ENCODE data around the gene SLC25A4.

The SLC25A4 gene

DNA sequence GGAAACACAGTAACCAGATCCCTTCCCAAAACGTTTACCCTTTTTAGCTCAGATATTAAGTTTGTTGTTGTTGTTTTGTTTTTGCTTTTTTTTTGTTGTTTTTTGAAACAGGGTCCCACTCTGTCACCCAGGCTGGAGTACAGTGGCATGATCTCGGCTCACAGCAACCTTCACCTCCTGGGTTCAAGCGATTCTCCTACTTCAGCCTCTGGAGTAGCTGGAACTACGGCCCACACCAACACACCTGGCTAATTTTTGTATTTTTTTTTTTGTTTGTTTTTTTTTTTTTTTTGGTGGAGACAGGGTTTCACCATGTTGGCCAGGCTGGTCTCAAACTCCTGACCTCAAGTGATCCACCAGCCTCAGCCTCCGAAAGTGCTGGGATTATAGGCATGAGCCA, 23.6 kb upstream of the SLC25A4 start:
- in situ Hi-C loops (cut with MboI; ENCODE audit: low sequenced_read_pairs): loop anchor here (25.0 kb wide), 1 partner anchor 357 kb away; no protein-coding TSS in a partner anchor

DNA sequence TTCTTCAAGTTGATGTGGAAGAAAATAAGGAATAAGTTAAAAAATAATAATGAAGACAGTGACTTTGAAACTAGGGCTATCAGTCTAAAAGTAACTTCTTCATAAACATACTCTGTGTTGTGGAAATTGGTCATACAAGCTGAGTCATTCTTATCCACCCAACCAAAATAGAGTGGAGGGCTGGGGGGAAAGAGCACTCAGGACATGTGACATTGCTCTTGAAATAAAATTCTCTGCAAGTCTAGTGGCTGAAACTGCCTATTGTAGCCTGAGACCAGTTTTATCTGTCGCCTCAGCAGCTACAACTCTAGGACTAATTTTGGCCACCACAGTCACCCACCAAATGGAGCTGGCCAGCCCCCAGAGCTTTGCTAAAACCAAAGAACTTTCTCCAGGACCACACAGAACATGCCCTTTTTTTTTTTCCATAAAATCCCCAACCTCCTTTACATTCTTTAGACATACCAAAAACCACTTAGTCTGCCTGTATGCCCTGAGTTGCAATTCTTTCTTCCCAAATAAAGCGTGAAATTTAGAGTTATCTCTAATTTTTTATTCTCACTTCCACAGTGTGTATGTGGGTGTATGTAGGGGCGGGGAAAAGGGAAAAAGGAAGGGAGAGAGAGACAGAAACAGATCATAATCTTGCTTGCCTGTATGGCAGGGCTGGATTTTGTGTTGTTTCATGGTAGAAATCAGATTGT, 23.0 kb upstream of the SLC25A4 start:
- in situ Hi-C loops (cut with MboI; ENCODE audit: low sequenced_read_pairs): loop anchor here (25.0 kb wide), 1 partner anchor 358 kb away; no protein-coding TSS in a partner anchor

DNA sequence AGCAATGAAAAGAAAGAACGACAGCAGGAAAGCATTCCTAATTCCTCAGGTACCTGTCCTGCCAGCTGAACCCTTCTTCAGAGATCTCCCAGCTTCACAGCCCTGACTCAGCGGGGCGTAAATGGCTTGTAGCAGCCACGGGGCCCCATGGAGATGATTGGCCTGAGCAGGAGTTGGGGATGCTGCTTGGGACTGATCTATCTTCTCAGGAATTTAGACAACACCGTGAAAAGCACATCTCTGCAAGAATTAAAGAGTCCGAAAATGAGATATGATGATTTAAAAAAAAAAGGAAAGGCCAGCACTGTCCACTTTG, 22.5 kb upstream of the SLC25A4 start:
- in situ Hi-C loops (cut with MboI; ENCODE audit: low sequenced_read_pairs): loop anchor here (25.0 kb wide), 1 partner anchor 358 kb away; no protein-coding TSS in a partner anchor

DNA sequence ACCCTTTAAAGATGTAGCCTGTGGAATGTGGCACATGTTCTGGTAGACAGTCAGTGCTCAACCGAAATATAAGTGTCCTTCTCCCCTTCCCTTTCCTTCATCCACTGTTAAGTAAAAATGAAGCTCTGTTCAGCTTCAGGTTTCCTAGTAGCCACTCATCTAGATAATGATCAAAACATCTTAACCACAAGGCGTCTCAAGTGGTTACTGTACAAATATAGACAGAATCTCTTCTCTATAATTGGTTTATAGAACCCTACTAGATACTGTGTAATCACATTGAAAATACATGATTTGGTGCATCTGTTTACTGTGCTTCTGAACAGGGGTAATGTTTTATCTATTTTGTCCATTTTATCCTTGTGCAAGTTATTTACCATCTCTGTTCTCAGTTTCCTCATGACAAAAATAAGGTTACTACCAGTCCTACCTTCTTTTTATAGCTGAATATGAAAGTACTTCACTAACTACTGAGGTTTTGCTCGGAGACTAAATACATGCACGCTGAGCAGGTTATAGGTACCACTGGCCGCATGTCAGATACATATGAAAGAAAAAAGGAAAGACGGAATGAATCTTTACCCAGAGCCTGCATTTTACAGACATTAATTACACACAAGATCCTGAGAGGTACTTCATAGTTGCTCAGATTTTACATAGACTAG, 20.3 kb upstream of the SLC25A4 start:
- in situ Hi-C loops (cut with MboI; ENCODE audit: low sequenced_read_pairs): loop anchor here (25.0 kb wide), 1 partner anchor 361 kb away; no protein-coding TSS in a partner anchor

DNA sequence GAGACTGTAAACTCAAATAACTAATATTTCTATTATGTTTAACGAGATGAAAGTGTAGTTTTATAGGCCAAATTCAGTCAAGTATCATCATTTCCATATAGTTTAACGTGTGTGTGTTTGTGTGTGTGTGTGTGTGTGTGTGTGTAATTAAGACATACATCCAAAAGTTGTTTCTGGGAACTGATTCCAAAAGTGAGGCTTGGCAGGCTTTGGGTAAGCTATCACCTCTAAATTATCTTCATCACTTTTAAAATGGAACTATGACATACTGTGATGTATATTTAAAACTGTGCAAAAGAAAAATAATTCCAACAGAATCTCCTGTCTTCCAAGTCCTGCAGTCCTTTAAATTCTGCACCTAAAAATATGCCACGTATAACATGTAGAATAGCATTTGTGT, 19.1 kb upstream of the SLC25A4 start:
- in situ Hi-C loops (cut with MboI; ENCODE audit: low sequenced_read_pairs): loop anchor here (25.0 kb wide), 1 partner anchor 362 kb away; no protein-coding TSS in a partner anchor

DNA sequence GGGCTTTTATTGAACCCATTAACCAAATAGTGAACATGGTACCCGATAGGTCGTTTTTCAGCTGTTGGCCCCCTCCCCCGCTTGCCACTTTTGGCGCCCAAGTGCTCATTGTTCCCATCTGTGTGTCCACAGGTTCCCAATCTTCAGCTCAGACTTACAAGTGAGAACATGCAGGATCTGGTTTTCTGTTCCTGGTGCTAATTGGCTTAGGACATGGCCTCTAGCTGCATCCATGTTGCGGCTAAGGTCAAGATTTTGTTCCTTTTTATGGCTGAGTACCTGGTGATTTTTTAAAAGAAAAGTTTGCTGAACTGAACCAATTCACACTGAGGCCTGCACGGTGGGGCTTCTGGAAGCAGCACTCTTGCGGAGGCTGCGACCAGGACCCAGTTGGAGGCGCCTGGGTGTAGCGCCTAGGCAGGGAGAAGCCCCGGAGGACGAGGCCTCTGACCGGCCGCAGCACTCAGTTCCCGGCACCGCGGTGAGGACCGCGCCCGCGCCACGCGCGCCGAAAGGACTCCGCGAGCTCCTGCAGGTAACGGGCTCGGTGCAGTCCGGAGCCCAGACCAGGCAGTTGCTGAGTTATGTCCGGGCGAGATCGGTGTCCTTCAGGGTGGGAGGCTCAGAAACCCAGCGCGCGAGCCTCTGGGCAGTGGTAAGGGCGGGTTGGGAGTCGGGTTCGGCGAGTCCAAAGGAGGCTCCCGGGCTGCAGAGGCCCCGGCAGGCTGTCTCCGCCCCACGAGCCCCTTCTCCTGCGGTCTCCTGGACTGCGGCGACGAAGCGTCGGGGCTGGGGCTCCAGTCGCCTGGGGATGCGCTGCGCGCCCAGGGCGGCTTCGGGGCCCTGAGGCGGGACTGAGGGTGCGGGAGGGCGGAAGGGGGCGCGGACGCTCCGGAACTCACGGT, 15.8 kb upstream of the SLC25A4 start:
- in situ Hi-C loops (cut with MboI; ENCODE audit: low sequenced_read_pairs): loop anchor here (25.0 kb wide), 1 partner anchor 90 kb away; no protein-coding TSS in a partner anchor

DNA sequence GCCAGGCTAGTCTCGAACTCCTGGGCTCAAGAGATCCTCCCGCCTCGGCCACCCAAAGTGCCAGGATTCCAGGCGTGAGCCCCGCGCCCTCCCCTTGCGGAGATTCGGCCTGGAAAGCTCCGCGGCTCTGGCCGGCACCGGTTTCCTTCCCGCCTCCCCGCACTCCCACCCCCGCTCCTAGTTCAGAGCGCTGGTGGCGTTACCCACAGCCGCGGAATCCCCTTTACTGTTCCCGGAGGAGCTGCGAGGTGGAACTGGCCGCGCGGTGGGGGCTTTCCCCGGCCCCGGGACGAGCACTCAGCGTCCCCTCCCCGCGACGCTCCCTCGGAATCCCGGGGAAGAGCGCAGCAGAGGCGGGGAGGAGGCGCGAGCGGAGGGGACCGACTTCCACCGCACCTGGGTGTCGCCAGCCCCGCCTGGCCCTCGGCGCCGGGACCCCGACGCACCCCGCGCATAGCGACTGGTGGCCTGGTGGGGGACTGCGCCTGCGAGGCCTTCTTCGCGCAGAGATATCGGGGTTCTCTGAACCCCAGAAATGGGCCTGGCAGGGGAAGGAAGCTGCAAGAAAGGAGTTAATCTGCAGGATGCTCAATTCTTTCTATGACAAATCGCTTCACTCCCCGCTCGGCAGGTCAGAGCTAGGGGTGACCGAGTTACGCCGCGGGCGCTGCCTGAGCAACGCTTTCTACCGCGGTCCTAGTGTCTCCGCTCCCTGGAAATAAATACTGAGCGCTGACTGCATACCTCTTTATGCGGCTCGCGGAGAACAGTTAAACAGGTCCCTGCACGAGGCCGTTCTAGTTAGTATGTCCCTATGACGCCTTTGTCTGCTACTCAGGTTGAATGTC, 14.6 kb upstream of the SLC25A4 start:
- in situ Hi-C loops (cut with MboI; ENCODE audit: low sequenced_read_pairs): loop anchor here (25.0 kb wide), 1 partner anchor 91 kb away; no protein-coding TSS in a partner anchor

DNA sequence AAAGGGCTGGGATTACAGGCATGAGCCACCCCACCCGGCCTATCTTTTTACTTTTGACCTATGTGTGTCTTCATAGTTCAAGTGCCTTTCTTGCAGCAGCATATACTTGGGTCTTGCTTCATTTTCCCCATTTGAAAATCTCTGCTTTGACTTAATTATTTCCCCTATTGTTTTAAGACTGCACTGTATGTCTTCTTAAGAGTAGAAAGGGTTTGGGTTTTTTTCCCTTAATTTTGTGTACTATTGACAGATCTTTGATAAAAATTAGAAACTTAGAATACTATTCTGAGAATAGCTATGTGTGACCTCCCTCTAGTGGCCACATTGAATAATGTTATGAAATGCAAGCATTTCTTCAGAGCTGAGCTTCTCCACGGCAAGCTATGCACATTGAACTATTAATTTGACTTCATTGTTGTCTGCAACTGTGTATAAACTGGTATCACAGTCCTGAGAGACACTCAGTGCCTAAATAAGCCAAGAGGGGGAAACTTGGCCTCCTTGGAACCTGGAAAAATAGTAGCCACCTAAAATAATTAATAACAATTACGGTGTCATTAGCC, 8.7 kb upstream of the SLC25A4 start:
- in situ Hi-C loops (cut with MboI; ENCODE audit: low sequenced_read_pairs): loop anchor here (25.0 kb wide), 1 partner anchor 97 kb away; no protein-coding TSS in a partner anchor

DNA sequence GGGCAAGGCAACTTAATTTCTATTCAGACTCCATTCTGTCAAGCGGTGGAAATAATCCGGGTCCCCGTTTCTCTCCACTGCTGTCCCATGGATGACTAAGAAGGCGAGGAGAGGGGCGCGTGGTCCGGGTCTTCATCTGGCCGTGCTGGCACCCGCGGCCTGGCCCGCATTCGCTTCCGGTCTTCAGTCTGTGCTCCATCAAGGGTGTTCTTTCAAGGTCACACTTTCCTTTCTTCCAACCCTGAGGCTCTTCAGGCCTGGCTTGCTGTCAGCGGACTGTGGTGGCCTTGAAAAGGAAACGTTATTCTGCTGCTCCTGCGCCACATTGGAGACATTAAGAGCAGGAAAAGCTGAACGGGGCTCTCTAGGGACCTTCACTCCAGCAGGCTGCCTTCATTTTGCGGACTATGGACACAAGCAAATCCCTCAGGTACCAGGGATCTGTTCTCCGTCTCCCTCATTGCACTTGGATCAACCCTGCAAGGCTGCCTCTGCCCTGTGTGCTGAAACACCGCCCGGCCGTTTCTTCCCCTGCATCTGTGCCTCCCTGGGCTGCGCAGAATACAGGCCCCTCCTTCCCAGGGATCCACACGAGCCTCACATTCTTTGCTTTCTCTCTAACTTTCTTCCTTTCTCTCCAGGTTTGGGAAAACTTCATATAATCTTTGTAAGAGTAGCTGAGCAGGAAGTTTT, 5.7 kb upstream of the SLC25A4 start:
- in situ Hi-C loops (cut with MboI; ENCODE audit: low sequenced_read_pairs): loop anchor here (25.0 kb wide), 1 partner anchor 100 kb away; no protein-coding TSS in a partner anchor

DNA sequence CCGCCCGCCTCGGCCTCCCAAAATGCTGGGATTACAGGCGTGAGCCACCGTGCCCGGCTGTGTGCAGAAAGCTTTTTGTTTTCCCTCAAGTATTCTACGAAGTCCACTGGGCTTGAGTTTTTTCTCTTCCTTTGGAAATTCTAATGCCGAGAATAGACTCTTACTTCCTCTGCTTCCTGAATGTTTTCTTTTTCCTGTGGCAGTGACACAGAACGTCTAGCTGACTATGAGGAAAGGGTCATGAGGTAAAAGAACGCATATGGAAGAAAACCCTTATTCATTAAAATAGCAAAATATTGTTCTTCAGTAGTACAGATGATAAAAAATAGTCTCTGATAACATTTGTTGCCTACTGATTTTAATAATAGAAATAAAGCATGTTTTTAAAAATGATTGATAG, 4.9 kb upstream of the SLC25A4 start:
- in situ Hi-C loops (cut with MboI; ENCODE audit: low sequenced_read_pairs): loop anchor here (25.0 kb wide), 1 partner anchor 101 kb away; no protein-coding TSS in a partner anchor

DNA sequence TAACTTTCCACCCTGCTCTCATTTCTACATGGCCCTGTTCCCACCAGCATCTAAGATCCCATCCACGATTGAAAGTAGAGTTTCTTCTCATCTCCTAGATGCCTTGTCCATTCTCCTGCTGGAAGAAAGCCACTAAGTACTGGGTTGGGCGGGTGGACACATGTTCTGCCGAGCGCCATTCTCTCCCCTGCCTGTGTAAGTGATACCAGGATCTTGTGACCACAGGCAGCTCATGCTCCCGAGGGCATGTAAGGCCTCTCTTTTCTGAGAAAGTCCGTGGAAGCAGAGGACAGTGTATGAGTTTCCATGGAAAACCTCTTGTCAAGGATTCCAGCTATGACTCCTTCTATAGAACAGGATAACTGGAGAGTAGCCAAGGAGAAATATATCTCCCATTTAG, 3.3 kb upstream of the SLC25A4 start:
- in situ Hi-C loops (cut with MboI; ENCODE audit: low sequenced_read_pairs): loop anchor here (25.0 kb wide), 1 partner anchor 102 kb away; no protein-coding TSS in a partner anchor

DNA sequence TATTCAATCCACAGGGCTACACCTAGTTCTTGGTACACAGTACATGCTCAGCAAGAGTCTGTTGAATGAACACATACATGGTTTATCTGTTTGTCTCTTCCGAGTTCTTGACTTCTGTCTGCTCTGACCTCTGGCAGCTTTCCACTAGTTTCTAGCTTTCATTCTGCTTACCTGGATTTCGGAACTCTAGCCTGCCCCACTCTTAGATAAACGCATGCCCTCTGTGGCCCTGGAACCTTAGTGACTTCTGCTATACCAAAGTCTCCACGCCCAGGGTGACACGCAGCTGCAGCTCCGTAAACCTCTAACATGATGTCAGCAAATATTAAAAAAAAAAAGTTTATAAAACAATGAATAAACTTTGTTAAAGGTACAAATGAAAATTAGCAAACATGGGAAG, 1.3 kb upstream of the SLC25A4 start:
- in situ Hi-C loops (cut with MboI; ENCODE audit: low sequenced_read_pairs): loop anchor here (25.0 kb wide), 1 partner anchor 104 kb away; no protein-coding TSS in a partner anchor

DNA sequence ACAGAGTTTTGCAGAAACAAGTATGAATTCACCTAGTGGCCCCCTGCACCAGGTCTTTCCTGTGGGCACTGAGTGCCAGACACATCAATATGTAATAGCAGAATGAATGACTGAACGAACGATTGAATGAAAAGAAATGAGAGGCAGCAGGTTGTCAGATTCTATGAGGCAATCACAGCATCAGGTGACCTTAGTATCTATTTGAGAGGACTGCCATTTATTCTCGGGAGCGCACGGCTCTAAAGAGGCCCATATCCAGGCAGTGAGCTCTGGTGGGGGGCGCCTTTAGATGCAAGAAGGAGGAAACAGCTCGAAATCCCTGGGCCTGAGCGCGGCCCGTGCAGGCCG, 528 bp upstream of the SLC25A4 start:
- in situ Hi-C loops (cut with MboI; ENCODE audit: low sequenced_read_pairs): loop anchor here (25.0 kb wide), 1 partner anchor 105 kb away; no protein-coding TSS in a partner anchor

DNA sequence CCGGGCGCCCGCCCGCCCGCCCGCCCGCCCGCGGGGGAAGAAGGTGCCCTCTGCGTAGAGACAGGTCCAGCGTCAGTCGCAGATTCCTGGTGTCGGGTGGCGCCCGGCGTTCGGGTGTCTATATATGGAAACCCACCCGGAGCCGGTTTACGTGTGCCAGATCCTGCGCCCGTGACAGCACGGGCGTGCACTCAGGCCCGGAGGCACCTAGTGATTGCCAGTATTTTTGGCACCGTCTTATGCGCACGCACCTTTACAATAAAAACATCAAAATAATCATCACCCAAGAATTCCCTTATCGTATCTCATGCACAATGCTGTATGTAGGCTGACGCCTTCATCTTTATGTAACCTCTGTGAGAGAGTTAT, 519 bp downstream of the SLC25A4 start:
- in situ Hi-C loops (cut with MboI; ENCODE audit: low sequenced_read_pairs): loop anchor here (25.0 kb wide), 1 partner anchor 106 kb away; no protein-coding TSS in a partner anchor

DNA sequence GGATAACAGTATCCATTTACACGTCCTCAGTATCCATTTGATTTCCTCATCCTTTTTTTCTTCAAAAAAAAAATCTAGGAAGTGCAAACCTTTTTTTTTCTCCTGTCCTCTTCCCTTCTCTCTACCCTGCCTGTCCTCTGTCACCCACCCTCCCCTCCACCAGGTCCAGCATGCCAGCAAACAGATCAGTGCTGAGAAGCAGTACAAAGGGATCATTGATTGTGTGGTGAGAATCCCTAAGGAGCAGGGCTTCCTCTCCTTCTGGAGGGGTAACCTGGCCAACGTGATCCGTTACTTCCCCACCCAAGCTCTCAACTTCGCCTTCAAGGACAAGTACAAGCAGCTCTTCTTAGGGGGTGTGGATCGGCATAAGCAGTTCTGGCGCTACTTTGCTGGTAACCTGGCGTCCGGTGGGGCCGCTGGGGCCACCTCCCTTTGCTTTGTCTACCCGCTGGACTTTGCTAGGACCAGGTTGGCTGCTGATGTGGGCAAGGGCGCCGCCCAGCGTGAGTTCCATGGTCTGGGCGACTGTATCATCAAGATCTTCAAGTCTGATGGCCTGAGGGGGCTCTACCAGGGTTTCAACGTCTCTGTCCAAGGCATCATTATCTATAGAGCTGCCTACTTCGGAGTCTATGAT, 1.7 kb downstream of the SLC25A4 start:
- in situ Hi-C loops (cut with MboI; ENCODE audit: low sequenced_read_pairs): loop anchor here (25.0 kb wide), 1 partner anchor 107 kb away; no protein-coding TSS in a partner anchor

DNA sequence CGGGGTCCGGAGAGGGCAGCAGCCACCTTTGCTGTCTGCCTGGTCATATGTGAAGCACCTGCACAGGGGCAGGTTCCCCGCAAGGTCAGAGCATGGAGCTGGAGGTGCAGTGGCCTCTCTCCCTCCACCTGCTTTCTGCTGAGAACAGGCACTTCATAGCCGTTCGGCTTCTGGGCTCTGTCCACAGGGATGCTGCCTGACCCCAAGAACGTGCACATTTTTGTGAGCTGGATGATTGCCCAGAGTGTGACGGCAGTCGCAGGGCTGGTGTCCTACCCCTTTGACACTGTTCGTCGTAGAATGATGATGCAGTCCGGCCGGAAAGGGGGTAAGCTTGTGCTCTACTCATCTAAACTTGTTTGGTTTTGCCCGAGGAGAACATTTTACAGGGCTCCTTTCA, 2.5 kb downstream of the SLC25A4 start:
- in situ Hi-C loops (cut with MboI; ENCODE audit: low sequenced_read_pairs): loop anchor here (25.0 kb wide), 1 partner anchor 108 kb away; no protein-coding TSS in a partner anchor

DNA sequence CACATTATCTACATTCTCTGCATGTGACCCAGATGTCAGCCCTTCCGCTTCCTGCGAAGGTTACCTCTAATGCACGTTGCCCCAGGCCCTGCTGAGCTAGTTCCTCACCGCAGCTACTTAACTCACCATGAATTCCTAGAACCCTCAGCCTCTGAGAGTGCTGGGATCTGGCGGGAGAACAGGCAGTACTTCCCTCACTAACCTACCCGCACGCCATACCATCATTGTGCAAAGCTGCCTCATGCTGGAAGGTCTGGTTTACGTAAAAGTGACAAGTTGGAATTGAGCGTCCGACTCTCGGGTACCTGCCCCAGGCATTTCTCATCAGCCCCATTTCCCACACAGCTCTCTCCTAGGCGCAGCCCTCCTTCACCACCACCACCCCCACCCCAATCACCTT, 6.3 kb downstream of the SLC25A4 start:
- in situ Hi-C loops (cut with MboI; ENCODE audit: low sequenced_read_pairs): loop anchor here (25.0 kb wide), 1 partner anchor 112 kb away; no protein-coding TSS in a partner anchor

DNA sequence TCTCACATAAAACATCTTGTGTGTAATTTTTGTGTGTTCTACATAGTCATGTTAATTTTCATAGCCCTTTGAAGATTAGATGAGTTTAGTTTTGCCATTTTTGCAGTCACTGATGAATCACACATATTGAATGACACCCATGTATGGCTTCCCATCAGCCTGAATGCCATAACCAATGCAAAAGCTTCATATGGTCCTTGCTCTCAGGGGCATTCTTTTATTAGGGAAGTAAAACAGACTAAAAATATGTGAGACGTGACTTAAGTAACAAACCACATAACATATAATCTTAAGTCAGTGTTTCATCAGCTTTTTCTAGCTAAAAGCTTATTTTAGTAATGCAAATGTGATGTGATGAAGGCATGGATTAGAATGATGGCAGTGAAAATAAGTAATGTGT, 8.2 kb downstream of the SLC25A4 start:
- in situ Hi-C loops (cut with MboI; ENCODE audit: low sequenced_read_pairs): no loop called here

Data from HL-60/S4 treated with phorbol 12-myristate 13-acetate at 8.2 ng/mL for 4 days and 3 days (cell line).